Retinal pigment epithelial cell (primary cell): ENCODE results near the gene JAZF1.
A peak's percentile ranks its signal among the peaks of the same experiment; 100 is the strongest.

ENCODE experiments used
- DNase-seq: peaks from one replicate; pipeline ENCODE4 v3.0.0-alpha.2; 2010; ENCODE audit warnings: low read depth
- H3K4me3 ChIP-seq: 2 replicates; pipeline ENCODE4 v1.5.1; 2011; ENCODE audit warnings: mild to moderate bottlenecking, low read length, control low read depth, moderate library complexity
- TF ChIP-seq, protein P1 (sequence below): conservative IDR thresholded peaks from 2 replicates; pipeline ENCODE4 v1.5.1; 2011; ENCODE audit warnings: low read depth, low read length, control low read depth, inconsistent platforms

Gene JAZF1

DNA sequence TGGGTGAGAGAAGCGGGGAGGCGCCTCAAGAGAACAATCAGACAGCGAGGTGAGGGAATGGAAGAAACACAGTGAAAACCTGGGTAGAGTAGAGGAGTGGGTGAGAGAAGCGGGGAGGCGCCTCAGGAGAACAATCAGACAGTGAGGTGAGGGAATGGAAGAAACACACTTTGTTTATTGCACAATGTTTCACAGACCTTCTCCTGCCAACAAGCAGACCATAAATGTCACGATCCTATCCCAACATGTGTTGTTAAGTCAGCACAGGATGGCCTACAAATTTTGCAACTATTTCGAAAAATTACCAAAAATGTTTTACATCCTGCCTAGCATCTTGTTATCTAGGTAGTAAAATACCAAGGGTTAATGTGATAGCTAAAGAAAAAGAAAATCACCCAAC lies 115.3 kb downstream of the JAZF1 start:
- no peak overlapping the region for H3K4me3 ChIP-seq
- TF ChIP-seq, protein P1, sequence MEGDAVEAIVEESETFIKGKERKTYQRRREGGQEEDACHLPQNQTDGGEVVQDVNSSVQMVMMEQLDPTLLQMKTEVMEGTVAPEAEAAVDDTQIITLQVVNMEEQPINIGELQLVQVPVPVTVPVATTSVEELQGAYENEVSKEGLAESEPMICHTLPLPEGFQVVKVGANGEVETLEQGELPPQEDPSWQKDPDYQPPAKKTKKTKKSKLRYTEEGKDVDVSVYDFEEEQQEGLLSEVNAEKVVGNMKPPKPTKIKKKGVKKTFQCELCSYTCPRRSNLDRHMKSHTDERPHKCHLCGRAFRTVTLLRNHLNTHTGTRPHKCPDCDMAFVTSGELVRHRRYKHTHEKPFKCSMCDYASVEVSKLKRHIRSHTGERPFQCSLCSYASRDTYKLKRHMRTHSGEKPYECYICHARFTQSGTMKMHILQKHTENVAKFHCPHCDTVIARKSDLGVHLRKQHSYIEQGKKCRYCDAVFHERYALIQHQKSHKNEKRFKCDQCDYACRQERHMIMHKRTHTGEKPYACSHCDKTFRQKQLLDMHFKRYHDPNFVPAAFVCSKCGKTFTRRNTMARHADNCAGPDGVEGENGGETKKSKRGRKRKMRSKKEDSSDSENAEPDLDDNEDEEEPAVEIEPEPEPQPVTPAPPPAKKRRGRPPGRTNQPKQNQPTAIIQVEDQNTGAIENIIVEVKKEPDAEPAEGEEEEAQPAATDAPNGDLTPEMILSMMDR: no peak
- no peak for DNase-seq

DNA sequence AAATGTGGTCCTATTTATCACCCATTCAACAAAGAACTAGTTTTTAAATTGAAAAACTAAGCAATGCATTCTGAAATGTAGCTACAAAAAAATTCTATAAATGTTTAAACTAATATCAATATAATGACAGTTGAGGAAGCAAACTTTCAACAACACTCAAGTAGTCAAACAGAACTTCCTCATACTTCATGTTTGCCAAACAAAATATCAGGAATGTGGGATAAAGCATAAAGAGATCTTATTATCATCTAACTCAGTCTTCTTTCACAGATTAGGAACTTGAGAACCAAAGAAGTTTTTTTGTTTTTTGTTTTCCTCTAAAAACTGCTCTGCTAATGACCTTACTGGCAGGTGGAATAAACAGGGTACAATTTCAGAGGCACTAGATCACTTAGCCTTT lies 116.2 kb downstream of the JAZF1 start:
- no peak overlapping the region for H3K4me3 ChIP-seq
- DNase-seq: no peak
- TF ChIP-seq, protein P1: no peak

DNA sequence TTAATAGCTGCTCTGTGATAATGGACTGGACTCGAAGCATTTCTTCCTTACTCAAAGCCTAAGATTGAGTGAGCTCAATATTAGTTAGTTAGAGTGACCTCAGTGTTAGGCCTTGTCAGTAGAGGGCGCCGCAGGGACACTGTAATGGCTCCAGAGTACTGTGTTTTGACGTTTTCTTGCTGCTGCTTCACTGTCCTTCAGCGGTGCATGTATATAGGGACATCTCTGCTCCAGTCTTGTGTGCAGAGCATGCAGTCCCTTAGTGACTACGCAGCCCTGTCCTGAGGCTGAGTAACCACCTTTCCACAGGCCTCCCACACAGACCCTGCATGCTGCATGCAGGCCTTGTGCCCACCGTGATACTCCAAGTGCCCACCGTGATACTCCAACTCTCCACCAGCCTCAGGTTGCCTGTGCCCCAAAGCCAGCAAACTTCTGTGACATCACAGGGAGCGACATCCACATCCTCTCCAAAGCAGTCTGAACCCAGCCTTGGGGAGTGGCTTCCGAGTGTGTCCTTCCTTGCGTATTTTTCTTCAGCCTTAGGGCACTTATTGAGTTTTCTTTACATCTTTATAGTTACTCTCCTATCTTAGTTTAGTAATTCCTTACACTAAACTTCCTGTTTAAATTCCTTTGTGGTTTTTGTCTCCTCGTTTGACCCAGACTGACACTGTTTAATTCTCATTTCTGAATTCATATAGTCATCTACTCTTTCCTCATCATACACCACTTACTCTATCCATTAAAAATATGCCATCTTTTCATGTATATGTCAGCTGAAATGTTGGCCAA lies 118.2 kb downstream of the JAZF1 start:
- TF ChIP-seq, protein P1: peak; percentile 68
- no peak overlapping the region for H3K4me3 ChIP-seq
- DNase-seq: no peak

DNA sequence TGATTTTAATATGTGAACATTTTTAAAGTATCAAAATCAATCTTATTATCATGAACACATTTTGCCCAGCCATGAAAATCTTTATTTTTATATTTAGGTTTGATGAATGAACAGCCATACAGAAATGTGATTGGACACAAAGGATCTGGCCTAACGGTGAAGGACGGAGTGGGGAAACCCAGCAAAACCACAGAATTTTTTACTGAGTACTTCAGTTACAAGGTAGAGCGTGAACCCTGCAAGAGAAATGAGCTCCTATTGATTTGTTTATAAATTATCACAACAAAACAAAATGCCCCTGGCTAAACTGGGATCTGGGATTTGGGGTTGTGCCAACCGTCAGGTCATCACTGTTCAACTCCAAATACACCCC lies 118.8 kb downstream of the JAZF1 start:
- DNase-seq: no peak
- TF ChIP-seq, protein P1: no peak
- H3K4me3 ChIP-seq: no peak overlapping the region

DNA sequence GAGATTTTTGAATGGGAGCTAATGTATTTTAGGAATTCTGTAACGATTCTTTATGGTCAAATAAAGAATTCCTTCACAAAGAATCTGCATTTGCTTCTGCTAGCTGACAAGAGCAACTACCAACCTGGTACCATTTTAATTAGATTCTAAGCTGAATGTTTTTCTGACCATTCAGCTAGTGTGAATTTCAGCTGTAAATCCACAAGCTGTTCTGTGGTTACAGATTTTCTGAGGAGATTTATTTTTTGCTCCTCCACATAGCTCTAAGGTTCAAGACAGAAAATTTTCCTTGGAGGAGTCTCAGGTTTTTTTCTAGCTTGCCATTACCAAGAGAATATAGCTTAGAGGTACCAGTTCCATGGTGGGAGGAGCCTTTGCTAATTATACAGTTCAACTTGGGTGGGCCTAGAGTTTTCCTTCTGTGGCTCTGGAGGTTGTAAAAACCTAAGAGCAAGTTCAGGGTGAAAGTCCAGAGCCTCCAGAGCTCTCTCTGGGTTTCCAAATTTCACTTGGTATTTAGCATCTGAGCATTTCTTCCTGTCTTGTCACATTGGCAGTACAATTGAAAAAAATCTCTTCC lies 120.1 kb downstream of the JAZF1 start:
- TF ChIP-seq, protein P1: no peak
- no peak overlapping the region for H3K4me3 ChIP-seq
- peak; percentile 53 for DNase-seq

DNA sequence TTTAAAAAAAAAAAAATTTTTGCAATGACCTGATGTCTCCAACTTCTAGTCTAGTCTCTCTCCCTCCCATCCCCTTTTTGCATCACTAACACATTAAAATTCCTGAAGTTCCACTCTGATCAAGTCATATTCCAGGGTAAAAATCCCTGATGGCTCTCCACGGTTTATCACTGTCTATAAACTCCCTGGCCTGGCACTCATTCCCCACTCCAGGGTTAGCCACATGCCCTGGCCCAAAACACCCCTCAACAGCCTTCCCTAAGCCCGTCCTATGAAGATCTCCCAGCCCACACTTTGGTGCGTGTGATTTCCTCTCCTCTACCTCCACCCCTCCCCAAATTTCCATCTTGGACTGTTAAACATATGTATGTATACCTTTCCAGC lies 125.4 kb downstream of the JAZF1 start:
- H3K4me3 ChIP-seq: no peak overlapping the region
- DNase-seq: no peak
- TF ChIP-seq, protein P1: no peak
